ENCODE measurements around the gene ZCCHC7.
"Not testable (repeated sequence)": the region's sequence is repeated elsewhere in the genome, so short reads cannot be mapped to it uniquely, and the experiment has no call there.

Gene ZCCHC7

GRCh38 chr9:37119907-37120842 lies at the start of gene ZCCHC7:
ZCCHC7 (plus strand) TSS chr9:37120574.
- DNase-seq (ENCODE audit: low read depth), result peak; percentile 96

- not testable (repeated sequence) for DNase-seq (ENCODE audit: low read depth)
These were observed 45.6 kb upstream of the ZCCHC7 start for GRCh38 chr9:37074790-37075189.

DNA sequence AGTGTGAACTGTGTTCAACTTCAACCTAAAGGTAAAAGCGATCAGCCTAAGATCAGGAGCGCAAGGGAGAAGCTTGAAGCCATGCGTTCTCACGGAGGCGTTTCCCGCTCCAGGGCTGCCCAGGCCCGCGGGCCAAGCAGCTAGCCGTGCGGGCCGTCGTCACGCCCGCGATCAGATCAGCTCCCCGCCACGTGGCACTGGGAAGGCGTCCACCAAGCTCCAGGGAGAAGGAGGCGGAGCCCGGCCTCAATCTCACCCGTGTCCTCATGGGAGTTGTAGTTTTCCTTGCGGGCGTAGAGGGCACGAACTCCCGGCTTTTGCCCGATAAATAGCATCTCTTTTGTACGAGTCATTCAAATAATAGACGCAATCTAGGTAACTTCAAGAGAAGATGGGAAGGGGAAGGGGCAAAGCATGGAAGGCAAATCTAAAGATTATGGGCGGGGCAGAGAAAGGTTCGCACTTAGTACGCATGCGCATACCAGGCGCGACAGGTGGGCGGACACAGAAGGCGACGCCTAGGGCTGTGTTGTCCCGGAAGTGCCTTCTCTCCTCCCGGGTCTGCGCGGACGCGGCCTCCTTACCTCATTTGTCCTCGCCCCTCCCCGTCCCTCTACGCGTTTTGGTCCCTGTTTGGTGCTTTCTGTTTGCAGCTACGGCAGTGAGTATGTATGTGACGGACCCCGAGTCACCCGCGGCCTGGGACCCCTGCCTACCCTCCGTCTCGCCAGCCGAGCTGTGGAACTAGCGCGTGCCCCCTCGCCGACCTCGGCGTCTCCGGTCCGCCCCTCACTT lies 40.8 kb upstream of the ZCCHC7 start:
- DNase-seq (ENCODE audit: low read depth), result peak; percentile 89

DNA sequence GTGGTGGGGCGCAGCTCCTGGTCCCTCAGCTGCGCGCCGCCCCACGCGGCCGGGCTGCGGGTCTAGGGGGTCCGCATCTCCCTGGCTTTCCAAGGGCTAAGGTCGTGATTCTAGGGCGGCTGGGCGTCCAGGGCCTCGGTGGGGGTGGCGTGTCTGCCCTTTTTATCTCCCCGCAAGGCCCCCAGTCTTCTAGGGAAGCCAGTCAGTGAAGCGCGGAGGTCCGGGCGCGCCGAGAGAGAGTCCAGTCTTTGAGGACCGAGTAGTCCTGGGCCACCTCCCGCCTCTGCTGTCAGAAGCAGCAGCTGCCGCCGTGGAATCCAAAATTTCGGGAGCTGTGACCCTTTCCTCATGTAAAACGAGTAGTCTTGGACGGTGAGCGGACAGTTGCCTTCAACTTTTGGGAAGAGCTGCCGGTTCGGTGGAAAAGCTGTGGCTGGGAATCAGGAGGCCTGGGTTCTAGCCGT lies 40.2 kb upstream of the ZCCHC7 start:
- DNase-seq (ENCODE audit: low read depth), result not testable (repeated sequence)

GRCh38 chr9:37081507-37081906 lies 38.9 kb upstream of the ZCCHC7 start:
- DNase-seq (ENCODE audit: low read depth), result not testable (repeated sequence)

- DNase-seq (ENCODE audit: low read depth), result no peak
These were observed 38.1 kb upstream of the ZCCHC7 start for GRCh38 chr9:37082214-37082765.

GRCh38 chr9:37083654-37084053 lies 36.7 kb upstream of the ZCCHC7 start:
- DNase-seq (ENCODE audit: low read depth), result no peak

DNA sequence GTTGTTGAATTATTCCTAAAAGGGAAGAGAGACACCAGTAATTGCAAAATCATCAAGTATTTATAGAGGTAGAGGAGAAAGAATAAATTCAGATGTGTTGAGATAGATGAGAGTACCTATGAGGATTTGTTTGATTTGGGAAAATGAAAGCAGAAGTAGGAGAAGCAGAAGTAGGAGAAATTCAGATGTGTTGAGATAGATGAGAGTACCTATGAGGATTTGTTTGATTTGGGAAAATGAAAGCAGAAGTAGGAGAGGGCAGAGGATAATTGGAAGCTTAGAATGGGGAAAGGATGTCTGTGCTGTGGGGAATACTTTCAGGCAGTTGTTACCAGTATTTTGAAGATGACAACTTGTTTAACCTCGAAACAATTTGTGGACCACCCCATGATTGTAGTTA lies 35.1 kb upstream of the ZCCHC7 start:
- no peak for DNase-seq (ENCODE audit: low read depth)

DNA sequence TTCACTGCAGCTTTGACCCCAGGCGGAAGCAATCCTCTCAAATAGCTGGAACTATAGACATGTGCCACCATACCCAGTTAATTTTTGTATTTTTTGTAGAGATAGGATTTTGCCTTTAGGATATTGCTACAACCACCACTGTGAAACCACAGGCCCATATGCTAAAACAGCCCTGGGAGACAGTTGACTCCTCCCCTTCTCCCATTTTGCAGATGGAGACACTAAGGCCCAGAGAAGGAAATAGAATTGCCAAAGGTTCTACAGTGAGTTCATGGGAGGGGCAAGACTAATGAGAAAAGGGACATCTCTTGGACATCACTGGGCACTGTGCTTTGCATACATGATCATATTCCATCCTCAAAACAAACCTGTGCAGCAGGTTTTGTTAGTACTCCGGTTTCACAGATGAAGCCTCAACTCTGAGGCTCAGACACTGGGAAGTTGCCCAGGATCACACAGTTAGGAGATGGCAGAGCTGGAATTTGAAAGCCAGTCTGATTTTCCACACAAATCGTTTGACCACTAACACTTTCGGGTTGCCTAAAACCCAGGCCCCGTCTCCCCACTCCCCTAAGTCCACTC lies 27.6 kb upstream of the ZCCHC7 start:
- DNase-seq (ENCODE audit: low read depth), result not testable (repeated sequence)

DNA sequence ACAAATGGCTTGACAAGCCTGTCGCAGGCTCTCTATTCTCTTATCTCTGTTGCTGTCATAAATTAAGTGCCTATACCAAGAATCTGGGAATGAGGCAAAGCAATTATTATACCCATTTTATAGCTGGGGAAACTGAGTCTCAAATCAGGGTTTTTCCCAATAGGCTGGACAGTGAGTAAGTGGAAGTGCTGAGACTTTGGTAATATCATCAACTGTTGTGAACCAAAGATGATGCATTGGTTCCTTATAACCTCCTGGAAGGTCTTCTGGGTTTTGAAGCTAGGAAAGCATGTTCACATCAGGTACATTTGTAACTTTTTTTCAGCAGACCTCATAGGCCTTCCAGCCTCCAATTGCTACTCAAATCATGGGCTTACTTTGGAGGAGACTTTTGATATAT lies 25.6 kb upstream of the ZCCHC7 start:
- no peak for DNase-seq (ENCODE audit: low read depth)

- no peak for DNase-seq (ENCODE audit: low read depth)
These were observed 23.7 kb upstream of the ZCCHC7 start for GRCh38 chr9:37096628-37097027.

GRCh38 chr9:37097294-37097693 lies 23.1 kb upstream of the ZCCHC7 start:
- DNase-seq (ENCODE audit: low read depth), result no peak

- no peak for DNase-seq (ENCODE audit: low read depth)
These were observed 20.0 kb upstream of the ZCCHC7 start for GRCh38 chr9:37100327-37100726.

- DNase-seq (ENCODE audit: low read depth), result no peak
These were observed 19.6 kb upstream of the ZCCHC7 start for GRCh38 chr9:37100741-37101140.

- DNase-seq (ENCODE audit: low read depth), result no peak
These were observed 17.9 kb upstream of the ZCCHC7 start for GRCh38 chr9:37102486-37102885.

DNA sequence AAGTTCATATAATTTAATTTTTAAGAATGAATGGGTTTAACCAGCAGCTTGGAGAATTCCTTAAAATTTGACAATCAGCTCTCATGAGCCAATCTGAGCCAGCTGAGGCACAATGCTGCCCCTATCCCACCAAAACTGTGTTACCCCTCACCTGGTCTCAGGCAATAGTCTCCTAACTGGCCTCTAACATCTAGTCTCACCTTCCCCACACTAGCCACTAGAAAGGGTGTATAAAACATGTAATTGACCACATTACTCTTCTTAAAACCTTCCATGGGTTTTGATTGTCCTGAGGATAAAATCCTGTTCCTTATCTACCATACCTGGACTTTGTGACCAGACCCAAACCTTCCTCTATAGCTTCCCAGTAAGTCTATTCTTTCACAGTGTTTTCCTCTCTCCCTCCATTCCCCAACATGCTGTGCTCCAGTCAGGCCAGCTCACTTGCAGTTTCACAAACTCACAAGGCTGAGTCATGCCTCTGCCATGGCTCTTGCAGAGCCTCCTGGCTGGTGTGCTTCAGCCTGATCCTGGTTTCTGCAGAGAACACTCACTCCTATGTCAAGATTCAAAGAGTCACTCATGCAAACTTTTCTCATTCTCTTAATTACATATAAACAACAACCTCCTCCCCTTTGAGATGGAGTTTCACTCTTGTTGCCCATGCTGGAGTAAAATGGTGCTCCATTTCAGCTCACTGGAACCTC lies 16.0 kb upstream of the ZCCHC7 start:
- no peak for DNase-seq (ENCODE audit: low read depth)

- no peak for DNase-seq (ENCODE audit: low read depth)
These were observed 15.1 kb upstream of the ZCCHC7 start for GRCh38 chr9:37105234-37105633.

DNA sequence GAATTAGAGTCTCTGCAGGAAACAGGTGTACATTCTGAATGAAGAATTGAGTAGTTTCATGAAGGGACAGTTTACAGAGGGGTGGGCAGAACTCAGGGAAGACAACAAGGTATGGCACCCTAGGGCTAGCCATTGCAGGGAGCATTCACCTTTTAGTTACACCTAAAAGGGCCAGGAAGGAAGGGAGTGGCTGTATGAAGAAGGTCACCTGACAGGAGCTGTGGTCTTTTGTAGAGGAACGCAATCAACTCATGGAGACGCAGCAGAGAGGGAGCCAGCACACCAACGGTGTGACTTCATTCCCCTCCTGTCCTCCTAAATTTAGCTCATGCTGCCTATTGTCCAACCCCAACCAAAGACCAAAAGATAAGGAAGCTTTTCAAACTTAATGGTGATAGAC lies 12.7 kb upstream of the ZCCHC7 start:
- DNase-seq (ENCODE audit: low read depth), result no peak

GRCh38 chr9:37114442-37114841 lies 5.9 kb upstream of the ZCCHC7 start:
- DNase-seq (ENCODE audit: low read depth), result not testable (repeated sequence)

DNA sequence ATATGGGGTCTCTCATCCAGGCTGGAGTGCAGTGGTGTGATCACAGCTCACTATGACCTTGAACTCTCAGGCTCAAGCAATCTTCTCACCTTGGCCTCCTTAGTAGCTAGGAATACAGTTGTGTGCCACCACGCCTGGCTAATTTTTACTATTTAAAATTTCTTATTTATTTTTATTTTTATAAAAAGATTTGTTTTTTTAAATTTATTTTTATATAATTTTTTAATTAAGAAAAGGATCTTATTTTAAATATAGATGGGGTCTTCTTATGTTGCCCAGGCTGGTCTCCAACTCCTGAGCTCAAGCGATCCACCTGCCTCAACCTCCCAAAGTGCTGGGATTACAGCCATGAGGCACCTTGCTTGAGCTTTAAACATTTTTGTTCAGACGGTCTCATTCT lies 2.4 kb upstream of the ZCCHC7 start:
- DNase-seq (ENCODE audit: low read depth), result no peak

DNA sequence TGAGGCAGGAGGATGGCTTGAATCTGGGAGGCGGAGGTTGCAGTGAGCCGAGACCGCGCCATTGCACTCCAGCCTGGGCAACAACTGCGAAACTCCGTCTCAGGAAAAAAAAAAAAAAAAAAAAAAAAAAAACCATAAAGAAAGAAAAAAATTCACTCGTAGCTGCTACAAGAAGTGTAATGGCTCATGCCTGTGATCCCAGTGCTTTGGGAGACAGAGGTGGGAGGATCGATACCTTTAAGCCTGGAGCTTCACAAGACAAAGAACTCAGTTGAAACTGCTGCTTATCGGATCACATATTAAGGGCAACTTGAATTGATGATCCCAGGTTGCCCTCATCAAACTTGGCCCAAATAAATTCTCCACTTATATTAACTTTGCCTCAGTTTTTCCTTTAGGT lies 1.0 kb upstream of the ZCCHC7 start:
- DNase-seq (ENCODE audit: low read depth), result no peak

All from activated gamma-delta T cell treated with anti-CD3 and anti-CD28 coated beads, Interleukin-2, amount 50 U/mL, for 16 hours (primary cell).